GM18517 (cell line): ENCODE data around the gene MDM2.

ENCODE experiments used
- ATAC-seq: cut with Tn5 transposase; IDR thresholded peaks from one replicate; pipeline ENCODE4 v1.9.1; 2021; ENCODE audit warnings: mild to moderate bottlenecking, moderate library complexity; ENCODE audit not compliant: unreplicated experiment

MDM2 gene

DNA sequence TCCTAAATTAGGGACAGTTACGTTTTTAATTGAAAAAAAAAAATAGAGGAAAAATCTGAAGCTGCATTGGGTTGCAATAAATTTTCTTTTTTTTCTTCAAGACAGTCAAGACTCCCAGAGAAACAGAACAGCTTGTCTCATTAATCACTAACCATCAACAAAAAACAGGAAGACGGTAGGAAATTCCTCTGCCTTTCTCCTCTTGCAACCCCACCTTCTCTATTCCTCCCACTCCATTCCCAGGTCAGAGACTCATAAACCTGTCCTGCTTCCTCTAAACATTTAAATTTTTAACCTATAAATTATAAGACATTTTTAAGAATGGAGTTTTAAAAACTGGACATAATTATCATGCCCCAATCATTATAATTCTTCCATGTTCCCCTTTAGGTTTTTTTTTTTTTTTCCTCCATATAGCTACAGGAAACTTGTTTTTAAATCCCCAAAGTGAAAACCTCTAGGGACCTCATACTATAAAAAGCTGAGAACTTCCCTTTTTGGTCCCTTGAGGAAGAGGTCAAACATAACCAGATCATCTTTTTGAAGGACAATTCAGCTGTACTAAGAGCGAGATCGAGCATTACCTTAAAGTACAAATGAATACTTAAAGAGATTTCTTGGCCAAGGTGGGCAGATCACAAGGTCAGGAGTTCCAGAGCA lies 89.0 kb downstream of the MDM2 start:
- ATAC-seq = no peak

DNA sequence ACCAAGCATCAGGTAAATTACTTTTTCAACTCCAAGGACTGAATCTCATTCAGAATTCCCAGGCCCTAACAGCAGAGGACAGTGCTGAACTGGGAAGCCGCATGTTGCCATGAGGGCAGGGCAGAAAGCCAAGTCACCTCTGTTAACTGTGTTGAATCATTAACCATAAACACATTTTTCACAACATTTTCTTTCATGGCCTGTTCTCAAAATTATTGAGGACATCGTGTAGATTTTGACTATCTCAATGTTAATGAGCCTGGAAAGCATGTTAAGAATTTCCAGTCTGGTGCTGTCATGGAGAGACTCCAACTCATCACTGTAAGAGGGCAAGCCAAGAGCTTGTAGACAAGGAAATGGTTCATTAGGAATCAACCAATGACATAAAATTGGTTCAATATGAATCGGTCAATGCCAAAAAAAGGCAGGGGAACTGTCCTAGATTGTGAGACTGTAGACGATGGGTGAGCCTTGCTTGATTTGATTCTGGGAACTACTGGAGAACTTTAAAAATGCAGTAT lies 91.3 kb downstream of the MDM2 start:
- ATAC-seq = no peak

DNA sequence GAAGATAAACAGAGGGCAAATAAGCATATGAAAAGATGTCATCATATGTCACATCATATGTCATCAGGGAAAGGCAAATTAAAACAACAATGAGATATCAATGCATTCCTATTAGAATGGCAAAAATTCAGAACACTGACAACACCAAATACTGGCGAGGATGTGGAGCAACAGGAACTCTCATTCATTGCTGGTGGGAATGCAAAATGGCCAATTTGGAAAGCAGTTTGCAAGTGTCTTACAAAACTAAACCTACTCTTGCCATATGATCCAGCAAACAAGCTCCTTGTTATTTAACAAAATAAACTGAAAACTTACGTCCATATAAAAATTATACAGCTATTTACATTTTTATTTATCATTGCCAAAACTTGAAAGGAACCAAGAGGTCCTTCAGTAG lies 92.3 kb downstream of the MDM2 start:
- no peak for ATAC-seq
